Epithelial cell of esophagus (primary cell): Measurements from ENCODE around the gene PHACTR1.
A peak's percentile ranks its signal among the peaks of the same experiment; 100 is the strongest.

Source experiments
- DNase-seq: peaks from one replicate; pipeline ENCODE4 v3.0.0; 2010; ENCODE audit warnings: low read depth
- H3K4me3 ChIP-seq: 2 replicates; pipeline ENCODE4 v1.5.1; 2011; ENCODE audit warnings: mild to moderate bottlenecking, low read length, control low read depth
- CTCF ChIP-seq: IDR thresholded peaks from 2 replicates; pipeline ENCODE4 v1.5.1; 2011; ENCODE audit warnings: low read depth, mild to moderate bottlenecking, low read length, control low read depth, inconsistent platforms; ENCODE audit not compliant: insufficient read depth; ENCODE audit errors: missing control alignments

The PHACTR1 gene

GRCh38 chr6:13186861-13187260, 470.3 kb downstream of the PHACTR1 start:
- TF ChIP-seq CTCF: no peak
- no peak for DNase-seq
- H3K4me3 ChIP-seq: no peak overlapping the region

GRCh38 chr6:13187692-13188091, 471.1 kb downstream of the PHACTR1 start:
- TF ChIP-seq CTCF: no peak
- no peak for DNase-seq
- no peak overlapping the region for H3K4me3 ChIP-seq

- no peak for DNase-seq
- H3K4me3 ChIP-seq: no peak overlapping the region
- TF ChIP-seq CTCF: no peak
Measured at GRCh38 chr6:13188306-13188705, 471.7 kb downstream of the PHACTR1 start.

- H3K4me3 ChIP-seq: no peak overlapping the region
- DNase-seq: no peak
- no peak for TF ChIP-seq CTCF
Measured at GRCh38 chr6:13189710-13190109, 473.1 kb downstream of the PHACTR1 start.

GRCh38 chr6:13190376-13190775, 473.8 kb downstream of the PHACTR1 start:
- no peak for DNase-seq
- no peak for TF ChIP-seq CTCF
- no peak overlapping the region for H3K4me3 ChIP-seq

- TF ChIP-seq CTCF: no peak
- DNase-seq: no peak
Measured at GRCh38 chr6:13191461-13191860, 474.9 kb downstream of the PHACTR1 start.

GRCh38 chr6:13194852-13195251, 478.3 kb downstream of the PHACTR1 start:
- H3K4me3 ChIP-seq: no peak overlapping the region
- peak; percentile 62 for DNase-seq

More at GRCh38 chr6:13191461-13191860, 474.9 kb downstream of the PHACTR1 start:
- no peak overlapping the region for H3K4me3 ChIP-seq

More at GRCh38 chr6:13194852-13195251, 478.3 kb downstream of the PHACTR1 start:
- TF ChIP-seq CTCF: peak; percentile 68
